Left lung (tissue), 10 donors: ENCODE data around the gene GYPC. TPM values are rescaled to one million over a fixed set of nuclear protein-coding genes. Genes with fewer than 3 reads are reported as not detected.

ENCODE experiments used
- ATAC-seq: fragments of 200-7000 bp; cut with Tn5 transposase; one replicate; pipeline ENCODE4 v1.9.1; 2020; ENCODE audit warnings: moderate library complexity
- DNase-seq, 4 donors: peaks; one replicate each; pipeline ENCODE4 v3.0.0-alpha.2; 2013 to 2020
- H3K27ac ChIP-seq, 2 donors: fragments of 200-600 bp; sonication (generic) in 1 of 2; one replicate each; pipeline versions ENCODE4 v1.5.0 to v1.8.0; 2020 to 2021
- H3K27me3 ChIP-seq, 2 donors: fragments of 200-600 bp; sonication (generic) in 1 of 2; one replicate each; pipeline versions ENCODE4 v1.5.0 to v1.8.0; 2020 to 2021
- H3K36me3 ChIP-seq, 2 donors: fragments of 200-600 bp; sonication (generic) in 1 of 2; one replicate each; pipeline versions ENCODE4 v1.5.0 to v1.8.0; 2020 to 2021
- H3K4me1 ChIP-seq, 2 donors: fragments of 200-600 bp; one replicate each; pipeline ENCODE4 v1.8.0; 2021
- H3K4me3 ChIP-seq, 2 donors: fragments of 200-600 bp; sonication (generic) in 1 of 2; one replicate each; pipeline versions ENCODE4 v1.5.0 to v1.8.0; 2020 to 2021; ENCODE audit warnings: mild to moderate bottlenecking in 1 of 2
- H3K9me3 ChIP-seq, 2 donors: fragments of 200-600 bp; sonication (generic) in 1 of 2; one replicate each; pipeline versions ENCODE4 v1.5.0 to v1.8.0; 2020 to 2021
- intact Hi-C, 2 donors: fragments of 100-400 bp; cut with DNase I; formaldehyde crosslinking; loops; one replicate each; pipeline versions ENCODE4 v1.11.2 to v1.14.2; 2022
- polyA plus RNA-seq, 6 donors: library from polyadenylated mRNA; unstranded; fragments of 120-200 nt; gene quantifications; one replicate each; pipeline ENCODE4 v1.2.1, GENCODE V29; 2013; ENCODE audit not compliant: insufficient read length in 6 of 6
- total RNA-seq, 2 donors: library from RNA; stranded (reverse); fragmentation: NEBNext Ultra II Directional; extraction: Animal tissue kit (Norgen Biotek cat#: 25700); gene quantifications; one replicate each; pipeline ENCODE4 v1.2.1, GENCODE V29; 2021
- TF ChIP-seq, protein P1 (sequence below), 2 donors: fragments of 200-600 bp; sonication (generic) in 1 of 2; IDR thresholded peaks; one replicate each; pipeline versions ENCODE4 v1.5.0 to v1.8.0; 2021; ENCODE audit warnings: antibody characterized with exemption in 2 of 2
- donor health status: DM: no; HTN: yes; CAD: no.
- donor health status: DM: no; HTN: no; CAD: no.

GYPC gene
- total and polyA plus RNA-seq, 8 donors: 44.0 to 92.8 (median 73.9) TPM

DNA sequence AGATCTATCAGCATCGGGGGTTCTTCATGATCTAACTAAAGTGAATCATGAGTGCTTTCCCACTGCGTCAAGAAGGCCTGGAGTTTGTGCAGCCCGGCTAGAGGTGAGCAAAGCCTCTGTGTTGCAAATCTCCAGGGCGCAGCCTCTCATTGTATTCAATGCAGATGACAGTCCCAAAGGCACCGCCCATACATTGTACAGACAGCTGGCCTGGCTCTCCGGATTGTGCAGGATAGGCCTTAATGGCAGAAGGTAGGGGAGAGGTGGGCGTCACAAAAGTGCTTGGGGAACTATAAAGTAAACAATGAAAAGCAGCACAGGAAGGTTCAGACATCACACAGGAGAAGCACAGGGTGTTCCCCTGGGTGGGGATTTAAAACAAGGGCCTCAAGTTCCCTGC, 907 bp upstream of the GYPC start:
- peak overlapping the region; percentile 95 to 96 for H3K27ac ChIP-seq
- H3K9me3 ChIP-seq: no peaks in the 10 kb centered on the region
- H3K4me3 ChIP-seq: peak overlapping the region in 1 of 2 donors; percentile 68
- DNase-seq (no peak), ATAC-seq (no peak)
- no peaks in the 10 kb centered on the region for H3K36me3 ChIP-seq
- peaks cover 0 to 12% of the 10 kb centered on the region in 2 donors for H3K27me3 ChIP-seq
- intact Hi-C loops: no loop called here
- TF ChIP-seq, protein P1, sequence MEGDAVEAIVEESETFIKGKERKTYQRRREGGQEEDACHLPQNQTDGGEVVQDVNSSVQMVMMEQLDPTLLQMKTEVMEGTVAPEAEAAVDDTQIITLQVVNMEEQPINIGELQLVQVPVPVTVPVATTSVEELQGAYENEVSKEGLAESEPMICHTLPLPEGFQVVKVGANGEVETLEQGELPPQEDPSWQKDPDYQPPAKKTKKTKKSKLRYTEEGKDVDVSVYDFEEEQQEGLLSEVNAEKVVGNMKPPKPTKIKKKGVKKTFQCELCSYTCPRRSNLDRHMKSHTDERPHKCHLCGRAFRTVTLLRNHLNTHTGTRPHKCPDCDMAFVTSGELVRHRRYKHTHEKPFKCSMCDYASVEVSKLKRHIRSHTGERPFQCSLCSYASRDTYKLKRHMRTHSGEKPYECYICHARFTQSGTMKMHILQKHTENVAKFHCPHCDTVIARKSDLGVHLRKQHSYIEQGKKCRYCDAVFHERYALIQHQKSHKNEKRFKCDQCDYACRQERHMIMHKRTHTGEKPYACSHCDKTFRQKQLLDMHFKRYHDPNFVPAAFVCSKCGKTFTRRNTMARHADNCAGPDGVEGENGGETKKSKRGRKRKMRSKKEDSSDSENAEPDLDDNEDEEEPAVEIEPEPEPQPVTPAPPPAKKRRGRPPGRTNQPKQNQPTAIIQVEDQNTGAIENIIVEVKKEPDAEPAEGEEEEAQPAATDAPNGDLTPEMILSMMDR (IDR thresholded peaks at IDR 0.05): no peak
- H3K4me1 ChIP-seq: peaks cover 22 to 61% of the 10 kb centered on the region in 2 donors

DNA sequence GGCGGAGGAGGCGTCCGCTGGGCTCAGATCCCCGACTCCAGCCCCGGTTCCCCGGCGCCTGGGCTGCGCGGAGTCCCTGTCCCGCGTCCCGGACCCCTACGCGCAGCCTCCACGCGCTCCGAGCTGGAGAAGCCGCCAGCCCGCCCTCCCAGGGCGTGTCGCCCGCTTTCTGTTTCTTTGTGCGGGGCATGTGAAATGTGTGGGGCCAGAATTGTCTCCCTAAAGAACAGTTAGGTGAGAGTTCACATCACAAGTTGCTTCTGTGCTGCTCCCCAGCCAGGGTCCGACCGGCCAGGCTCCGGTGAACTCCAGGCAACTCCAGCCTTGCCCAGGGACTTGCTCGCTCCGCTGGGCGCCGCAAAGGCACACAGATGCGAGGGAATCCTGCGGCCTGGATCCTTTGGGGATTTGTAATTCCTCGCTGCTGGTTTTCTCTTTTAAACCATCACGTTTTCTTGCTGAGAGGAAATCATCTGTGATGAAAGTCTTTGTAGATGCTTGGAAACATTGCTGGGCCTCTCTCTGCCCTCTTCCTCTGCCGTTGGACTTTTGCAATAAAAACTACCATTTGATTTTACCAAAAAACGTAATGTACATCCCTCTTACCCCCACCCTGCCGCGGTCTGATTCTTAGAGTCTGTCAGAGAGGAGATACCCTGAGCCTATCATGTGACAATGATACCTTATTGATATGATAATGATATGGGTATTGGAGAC, 631 bp downstream of the GYPC start:
- Histone ChIP-seq H3K27me3 (peaks cover 0 to 12% of the 10 kb centered on the region in 2 donors), H3K36me3 (no peaks in the 10 kb centered on the region), H3K4me3 (peak overlapping the region; percentile 54 to 68), H3K27ac (peak overlapping the region; percentile 95 to 96), H3K4me1 (peaks cover 25 to 76% of the 10 kb centered on the region in 2 donors), H3K9me3 (no peaks in the 10 kb centered on the region)
- peak in 2 of 4 donors; percentile 49 to 90 for DNase-seq
- ATAC-seq: peak; percentile 32
- TF ChIP-seq, protein P1 (IDR thresholded peaks at IDR 0.05): no peak
- intact Hi-C loops: no loop called here

DNA sequence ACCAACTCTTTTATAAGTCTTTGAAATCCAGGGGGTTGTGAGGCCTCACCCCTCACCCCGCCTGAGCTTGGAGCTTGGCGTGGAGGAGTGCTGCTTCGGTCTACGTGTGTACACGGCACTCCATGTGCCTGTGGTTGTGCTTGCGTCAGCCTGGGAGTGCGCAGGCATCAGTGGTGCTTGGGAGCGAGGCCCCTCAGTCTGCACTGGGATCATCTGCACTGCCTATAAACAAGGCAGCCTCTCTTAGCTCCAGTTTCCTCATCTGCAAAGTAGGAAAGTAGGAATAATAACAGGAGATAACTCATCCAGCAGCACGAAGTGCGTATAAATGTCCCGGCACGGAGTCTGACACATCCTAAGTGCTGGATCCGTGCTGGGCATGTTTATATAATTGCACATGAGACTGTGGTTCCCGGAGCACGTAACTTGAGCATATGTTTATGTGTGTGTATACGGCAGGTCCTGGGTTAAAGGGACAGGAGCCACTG, 1.2 kb downstream of the GYPC start:
- intact Hi-C loops: no loop called here
- ATAC-seq: peak; percentile 59
- Histone ChIP-seq H3K27me3 (peaks cover 0 to 12% of the 10 kb centered on the region in 2 donors), H3K9me3 (no peaks in the 10 kb centered on the region), H3K36me3 (no peaks in the 10 kb centered on the region), H3K4me1 (peaks cover 27 to 82% of the 10 kb centered on the region in 2 donors), H3K4me3 (peak overlapping the region; percentile 54 to 68), H3K27ac (peak overlapping the region; percentile 95 to 96)
- TF ChIP-seq, protein P1 (IDR thresholded peaks at IDR 0.05): no peak
- DNase-seq: peak in 3 of 4 donors; percentile 24 to 74 (median 37)

DNA sequence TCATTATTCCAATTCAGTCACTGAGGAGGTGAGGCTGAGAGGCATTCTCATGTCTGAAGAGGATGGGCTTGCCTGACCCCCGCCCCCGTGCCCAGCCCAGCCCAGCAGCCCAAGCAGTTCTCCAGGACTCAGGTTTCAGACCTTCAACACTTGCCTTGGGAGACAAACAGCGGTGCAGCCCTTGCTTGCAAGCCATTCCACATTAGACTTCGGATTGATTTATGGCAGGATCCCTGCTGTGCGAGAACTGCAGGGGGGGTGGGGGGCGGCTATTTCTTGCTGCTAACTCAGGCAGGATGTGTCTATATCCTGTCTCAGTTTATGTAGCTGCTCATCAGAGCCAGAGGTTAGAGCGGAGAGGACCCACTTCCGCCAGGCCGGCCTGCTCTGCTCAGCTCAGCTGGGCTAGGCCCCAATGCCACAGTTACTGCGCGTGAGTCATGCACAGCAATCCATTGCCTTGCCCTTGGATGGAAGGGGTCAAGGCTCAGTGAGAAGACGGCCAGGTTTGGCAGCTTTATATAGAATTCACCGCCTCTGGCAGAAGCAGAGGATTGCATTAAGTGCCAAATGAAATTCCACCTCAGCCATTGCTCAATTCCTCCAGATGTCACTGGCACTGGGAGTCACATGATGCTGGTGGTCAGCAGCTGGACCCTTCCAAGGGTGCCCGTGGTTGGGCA, 1.8 kb downstream of the GYPC start:
- H3K27me3 ChIP-seq: peaks cover 0 to 12% of the 10 kb centered on the region in 2 donors
- DNase-seq (peak; percentile 53 to 93 (median 82)), ATAC-seq (peak; percentile 74)
- TF ChIP-seq, protein P1 (IDR thresholded peaks at IDR 0.05): no peak
- peaks cover 27 to 88% of the 10 kb centered on the region in 2 donors for H3K4me1 ChIP-seq
- H3K36me3 ChIP-seq: no peaks in the 10 kb centered on the region
- intact Hi-C loops: no loop called here
- H3K9me3 ChIP-seq: no peaks in the 10 kb centered on the region
- peak overlapping the region; percentile 95 to 96 for H3K27ac ChIP-seq
- peak overlapping the region; percentile 54 to 68 for H3K4me3 ChIP-seq
